Measurements from ENCODE around the gene CD81. TPM values are rescaled to one million over a fixed set of nuclear protein-coding genes. Genes with fewer than 3 reads are reported as not detected.

The CD81 gene
- total and polyA plus RNA-seq, 9 of the 15 experiments (the other 6 are each of a cell fraction or from before 2014, with no cell fraction given), result 2.4 to 189 (median 61.7) TPM

DNA sequence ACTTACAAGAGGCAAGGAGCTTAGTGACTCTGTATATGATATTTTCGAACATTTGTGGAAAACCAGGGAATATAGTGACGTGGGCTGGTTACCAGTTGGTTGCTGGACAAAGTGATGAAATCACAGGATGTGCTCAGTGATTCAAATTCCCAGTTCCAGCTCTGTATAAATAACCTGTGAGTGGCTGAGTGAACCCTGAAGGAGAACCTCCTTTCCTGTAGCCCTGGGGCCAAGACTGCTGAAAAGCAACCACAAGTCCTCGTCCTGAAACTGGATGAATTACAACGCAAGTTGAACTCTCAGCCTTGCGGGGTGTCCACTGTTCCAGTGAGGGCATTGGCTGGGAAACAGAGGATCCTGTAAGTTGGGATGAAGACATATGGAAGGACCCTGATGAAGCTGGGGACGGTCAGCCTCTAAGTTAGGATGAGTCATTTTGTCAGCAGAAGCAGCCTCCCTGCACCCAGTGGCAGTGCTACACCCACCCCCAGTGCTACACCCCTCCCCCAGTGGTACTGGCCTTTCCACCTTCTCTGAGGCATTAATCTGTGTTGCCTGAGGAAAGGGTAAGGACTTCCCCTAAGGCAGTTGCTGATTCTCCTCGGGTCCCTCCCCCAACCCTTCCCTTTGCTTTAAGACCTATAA, 22.0 kb upstream of the CD81 start:
- POLR2A ChIA-PET, result interaction anchor here (0.9 kb wide), 1 partner anchor 8 kb away, joined by 4 read pairs; no protein-coding TSS in a partner anchor
- H3K27me3 ChIP-seq (ENCODE audit: control insufficient read depth in 2 of 2, insufficient read depth in 2 of 2, low read length in 2 of 2), result peaks cover 39 to 65% of the 10 kb centered on the region in 2 experiments
- DNase-seq (ENCODE audit: extremely low read depth in 1 of 4, low spot score in 3 of 4), result no peak
- CTCF ChIA-PET (ENCODE audit: low intra/inter-chr PET ratio), result no interaction called here
- intact Hi-C loops (cut with micrococcal nuclease), result no loop called here
- no peak overlapping the region for H3K9ac ChIP-seq (ENCODE audit: insufficient read depth in 1 of 2, low read depth in 2 of 2, low read length in 2 of 2)
- BruUV-seq (replicated peaks), result no TSS peak
- H3K9me3 ChIP-seq (replicated peaks; ENCODE audit: control insufficient read depth, insufficient read depth, low read depth, low read length), result no peaks in the 10 kb centered on the region
- H2AFZ ChIP-seq (ENCODE audit: low read depth, low read length), result no peak overlapping the region
- H3K79me2 ChIP-seq (ENCODE audit: control insufficient read depth, insufficient read depth, low read length), result no peaks in the 10 kb centered on the region
- TF ChIP-seq ZNF583 (CRISPR knock-in tag; IDR thresholded peaks at IDR 0.05) (no peak), ZNF263 (CRISPR knock-in tag; IDR thresholded peaks at IDR 0.05; ENCODE audit: borderline replicate concordance) (no peak), NFE2 (IDR thresholded peaks at IDR 0.05; ENCODE audit: low read depth) (no peak), ZNF696 (CRISPR knock-in tag; conservative IDR thresholded peaks at IDR 0.05) (no peak), COPS2 (conservative IDR thresholded peaks at IDR 0.05) (no peak)
- no peak overlapping the region for H3K4me2 ChIP-seq (ENCODE audit: insufficient read depth, low read length)
- WGBS (ENCODE audit: insufficient coverage, low coverage, missing lambda C conversion rate), result 0% methylated on average over 6 of the region's 7 CpGs
- no peak for ATAC-seq
- H3K27ac ChIP-seq (ENCODE audit: extremely low read depth, low read depth, low read length), result no peak overlapping the region
- no peaks in the 10 kb centered on the region; a peak in 1 of 5 replicates for H3K4me1 ChIP-seq (replicated peaks in 1 of 2; ENCODE audit: control insufficient read depth in 2 of 2, insufficient read depth in 2 of 2, low read length in 2 of 2)
- FAIRE-seq, result no peak
- H3K36me3 ChIP-seq (ENCODE audit: control insufficient read depth, insufficient read depth, low read length), result no peaks in the 10 kb centered on the region
- in situ Hi-C loops (cut with MboI), result no loop called here
- no peaks in the 10 kb centered on the region for H4K20me1 ChIP-seq (replicated peaks; ENCODE audit: control insufficient read depth, insufficient read depth, low read length)
- no peak overlapping the region for H3K4me3 ChIP-seq
- no peaks in the 10 kb centered on the region for H3K9me1 ChIP-seq (ENCODE audit: control insufficient read depth, insufficient read depth, low read length)

DNA sequence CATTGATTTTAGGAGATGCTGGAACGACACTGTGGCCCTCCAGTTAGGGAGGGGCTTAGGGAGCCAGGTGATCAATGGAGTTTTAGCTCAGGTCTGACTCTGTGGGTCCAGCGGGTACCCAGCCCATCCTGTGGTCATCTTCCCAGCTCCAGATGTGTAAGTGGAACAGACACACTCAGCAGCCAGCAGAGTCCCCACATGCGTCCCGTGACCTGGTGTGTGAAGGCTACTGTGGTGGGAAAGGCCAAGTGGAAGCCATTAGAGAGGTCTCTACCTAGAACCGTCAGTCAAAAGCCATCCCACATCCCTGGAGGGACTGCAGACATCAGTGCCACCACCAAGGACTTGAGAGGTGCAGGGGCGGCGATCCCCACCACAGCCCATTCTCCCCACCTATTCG, 19.9 kb upstream of the CD81 start:
- BruUV-seq (replicated peaks), result no TSS peak
- intact Hi-C loops (cut with micrococcal nuclease), result no loop called here
- Histone ChIP-seq H3K9ac (ENCODE audit: insufficient read depth in 1 of 2, low read depth in 2 of 2, low read length in 2 of 2) (no peak overlapping the region), H3K4me2 (ENCODE audit: insufficient read depth, low read length) (no peak overlapping the region), H3K36me3 (ENCODE audit: control insufficient read depth, insufficient read depth, low read length) (no peaks in the 10 kb centered on the region), H3K27me3 (ENCODE audit: control insufficient read depth in 2 of 2, insufficient read depth in 2 of 2, low read length in 2 of 2) (peaks cover 45 to 74% of the 10 kb centered on the region in 2 experiments), H3K27ac (ENCODE audit: extremely low read depth, low read depth, low read length) (no peak overlapping the region), H3K4me3 (no peak overlapping the region), H3K79me2 (ENCODE audit: control insufficient read depth, insufficient read depth, low read length) (no peaks in the 10 kb centered on the region), H4K20me1 (replicated peaks; ENCODE audit: control insufficient read depth, insufficient read depth, low read length) (no peaks in the 10 kb centered on the region), H3K4me1 (replicated peaks in 1 of 2; ENCODE audit: control insufficient read depth in 2 of 2, insufficient read depth in 2 of 2, low read length in 2 of 2) (no peaks in the 10 kb centered on the region; a peak in 1 of 5 replicates), H2AFZ (ENCODE audit: low read depth, low read length) (no peak overlapping the region), H3K9me1 (ENCODE audit: control insufficient read depth, insufficient read depth, low read length) (no peaks in the 10 kb centered on the region), H3K9me3 (replicated peaks; ENCODE audit: control insufficient read depth, insufficient read depth, low read depth, low read length) (no peaks in the 10 kb centered on the region)
- ChIA-PET CTCF (ENCODE audit: low intra/inter-chr PET ratio) (no interaction called here), POLR2A (interaction anchor here (0.6 kb wide), 1 partner anchor 886 kb away, joined by 3 read pairs; no protein-coding TSS in a partner anchor)
- ATAC-seq, result no peak
- FAIRE-seq, result no peak
- no peak for DNase-seq (ENCODE audit: extremely low read depth in 1 of 4, low spot score in 3 of 4)
- 5% methylated on average over 8 of the region's 8 CpGs for WGBS (ENCODE audit: insufficient coverage, low coverage, missing lambda C conversion rate)
- in situ Hi-C loops (cut with MboI), result no loop called here
- TF ChIP-seq, protein P1, sequence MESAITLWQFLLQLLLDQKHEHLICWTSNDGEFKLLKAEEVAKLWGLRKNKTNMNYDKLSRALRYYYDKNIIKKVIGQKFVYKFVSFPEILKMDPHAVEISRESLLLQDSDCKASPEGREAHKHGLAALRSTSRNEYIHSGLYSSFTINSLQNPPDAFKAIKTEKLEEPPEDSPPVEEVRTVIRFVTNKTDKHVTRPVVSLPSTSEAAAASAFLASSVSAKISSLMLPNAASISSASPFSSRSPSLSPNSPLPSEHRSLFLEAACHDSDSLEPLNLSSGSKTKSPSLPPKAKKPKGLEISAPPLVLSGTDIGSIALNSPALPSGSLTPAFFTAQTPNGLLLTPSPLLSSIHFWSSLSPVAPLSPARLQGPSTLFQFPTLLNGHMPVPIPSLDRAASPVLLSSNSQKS (CRISPR knock-in tag; IDR thresholded peaks at IDR 0.05), result no peak
- no peak for TF ChIP-seq FOSL1 (tag; conservative IDR thresholded peaks at IDR 0.05)
- no peak for TF ChIP-seq PHF20 (IDR thresholded peaks at IDR 0.05; ENCODE audit: partially characterized antibody)
- TF ChIP-seq, protein P2, sequence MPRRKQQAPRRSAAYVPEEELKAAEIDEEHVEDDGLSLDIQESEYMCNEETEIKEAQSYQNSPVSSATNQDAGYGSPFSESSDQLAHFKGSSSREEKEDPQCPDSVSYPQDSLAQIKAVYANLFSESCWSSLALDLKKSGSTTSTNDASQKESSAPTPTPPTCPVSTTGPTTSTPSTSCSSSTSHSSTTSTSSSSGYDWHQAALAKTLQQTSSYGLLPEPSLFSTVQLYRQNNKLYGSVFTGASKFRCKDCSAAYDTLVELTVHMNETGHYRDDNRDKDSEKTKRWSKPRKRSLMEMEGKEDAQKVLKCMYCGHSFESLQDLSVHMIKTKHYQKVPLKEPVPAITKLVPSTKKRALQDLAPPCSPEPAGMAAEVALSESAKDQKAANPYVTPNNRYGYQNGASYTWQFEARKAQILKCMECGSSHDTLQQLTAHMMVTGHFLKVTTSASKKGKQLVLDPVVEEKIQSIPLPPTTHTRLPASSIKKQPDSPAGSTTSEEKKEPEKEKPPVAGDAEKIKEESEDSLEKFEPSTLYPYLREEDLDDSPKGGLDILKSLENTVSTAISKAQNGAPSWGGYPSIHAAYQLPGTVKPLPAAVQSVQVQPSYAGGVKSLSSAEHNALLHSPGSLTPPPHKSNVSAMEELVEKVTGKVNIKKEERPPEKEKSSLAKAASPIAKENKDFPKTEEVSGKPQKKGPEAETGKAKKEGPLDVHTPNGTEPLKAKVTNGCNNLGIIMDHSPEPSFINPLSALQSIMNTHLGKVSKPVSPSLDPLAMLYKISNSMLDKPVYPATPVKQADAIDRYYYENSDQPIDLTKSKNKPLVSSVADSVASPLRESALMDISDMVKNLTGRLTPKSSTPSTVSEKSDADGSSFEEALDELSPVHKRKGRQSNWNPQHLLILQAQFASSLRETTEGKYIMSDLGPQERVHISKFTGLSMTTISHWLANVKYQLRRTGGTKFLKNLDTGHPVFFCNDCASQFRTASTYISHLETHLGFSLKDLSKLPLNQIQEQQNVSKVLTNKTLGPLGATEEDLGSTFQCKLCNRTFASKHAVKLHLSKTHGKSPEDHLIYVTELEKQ (CRISPR knock-in tag; IDR thresholded peaks at IDR 0.05), result no peak
- TF ChIP-seq, protein P3, sequence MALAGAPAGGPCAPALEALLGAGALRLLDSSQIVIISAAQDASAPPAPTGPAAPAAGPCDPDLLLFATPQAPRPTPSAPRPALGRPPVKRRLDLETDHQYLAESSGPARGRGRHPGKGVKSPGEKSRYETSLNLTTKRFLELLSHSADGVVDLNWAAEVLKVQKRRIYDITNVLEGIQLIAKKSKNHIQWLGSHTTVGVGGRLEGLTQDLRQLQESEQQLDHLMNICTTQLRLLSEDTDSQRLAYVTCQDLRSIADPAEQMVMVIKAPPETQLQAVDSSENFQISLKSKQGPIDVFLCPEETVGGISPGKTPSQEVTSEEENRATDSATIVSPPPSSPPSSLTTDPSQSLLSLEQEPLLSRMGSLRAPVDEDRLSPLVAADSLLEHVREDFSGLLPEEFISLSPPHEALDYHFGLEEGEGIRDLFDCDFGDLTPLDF (CRISPR knock-in tag; IDR thresholded peaks at IDR 0.05), result no peak
- no peak for TF ChIP-seq EGR1 (conservative IDR thresholded peaks at IDR 0.05)
